HFF-Myc (cell line): ENCODE measurements around the gene GSC.

ENCODE experiments used
- DNase-seq: peaks from one replicate; pipeline ENCODE4 v3.0.0-alpha.2; 2011; ENCODE audit warnings: low read depth; ENCODE audit errors: extremely low read depth
- H3K4me3 ChIP-seq: replicated peaks from 2 replicates; pipeline ENCODE4 v1.5.1; 2011; ENCODE audit warnings: low read depth, mild to moderate bottlenecking, control low read depth, low read length
- CTCF ChIP-seq: IDR thresholded peaks from 2 replicates; pipeline ENCODE4 v1.5.1; 2012; ENCODE audit warnings: mild to moderate bottlenecking, low read depth, low read length, control low read depth; ENCODE audit errors: missing control alignments

The GSC gene

GRCh38 chr14:94771906-94772490 is 2.1 kb upstream of the GSC start:
- no peak for TF ChIP-seq CTCF
- DNase-seq = no peak
- H3K4me3 ChIP-seq = no peak overlapping the region

DNA sequence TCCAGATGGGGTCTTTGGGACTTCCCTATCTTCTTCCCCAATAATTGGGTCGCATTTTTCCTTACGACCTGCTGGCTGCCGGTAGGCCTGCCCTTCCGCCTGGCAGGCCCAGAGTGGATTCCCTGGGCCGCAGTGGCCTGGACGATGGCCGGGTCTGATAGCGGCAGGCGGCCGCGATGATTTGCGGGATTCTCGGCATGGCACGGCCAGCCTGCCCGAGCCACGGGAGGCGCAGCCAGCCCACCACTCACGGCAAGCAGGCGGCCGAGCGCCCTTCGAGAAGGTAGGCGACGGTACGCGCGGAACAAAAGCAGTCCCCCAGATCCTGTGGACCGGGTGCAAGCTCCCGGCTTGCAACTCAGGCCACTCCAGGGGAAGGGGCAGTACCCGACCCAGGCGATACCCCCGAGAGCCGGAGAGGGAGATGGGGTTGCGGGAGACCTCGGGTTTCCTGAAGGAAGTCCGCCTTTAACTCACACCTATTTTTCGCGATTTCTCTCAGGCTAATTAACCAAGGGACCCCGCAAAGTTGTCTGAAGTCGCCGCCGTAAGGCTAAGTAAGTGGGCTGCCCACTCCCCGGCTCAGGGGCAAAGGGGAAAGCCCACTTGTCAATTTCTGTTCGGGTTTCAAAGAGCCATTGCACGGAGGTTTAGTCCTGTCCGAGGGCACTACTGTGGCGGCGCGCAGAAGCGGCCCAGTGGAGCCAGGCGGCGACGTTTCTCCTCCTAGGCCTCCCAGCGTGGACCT is 1.4 kb upstream of the GSC start:
- DNase-seq = no peak
- TF ChIP-seq CTCF = no peak
- no peak overlapping the region for H3K4me3 ChIP-seq

DNA sequence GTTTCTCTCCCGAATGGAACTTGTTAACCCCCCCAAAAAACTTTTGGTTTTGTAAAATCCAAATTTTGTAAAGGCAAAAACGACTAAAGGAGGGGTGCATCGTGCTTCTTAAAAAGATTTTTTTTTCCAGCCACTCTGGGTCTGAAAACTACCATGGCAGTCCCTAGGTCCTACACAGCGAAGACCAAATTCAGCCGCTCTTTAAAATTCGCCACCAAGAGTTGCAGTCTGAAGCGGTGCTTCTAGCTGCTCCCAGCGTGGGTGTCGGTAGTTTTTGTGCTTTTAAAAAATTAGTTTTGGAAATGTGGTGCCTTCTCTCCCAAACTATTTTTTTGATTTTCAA is 873 bp upstream of the GSC start:
- DNase-seq = no peak
- TF ChIP-seq CTCF = no peak
- no peak overlapping the region for H3K4me3 ChIP-seq

DNA sequence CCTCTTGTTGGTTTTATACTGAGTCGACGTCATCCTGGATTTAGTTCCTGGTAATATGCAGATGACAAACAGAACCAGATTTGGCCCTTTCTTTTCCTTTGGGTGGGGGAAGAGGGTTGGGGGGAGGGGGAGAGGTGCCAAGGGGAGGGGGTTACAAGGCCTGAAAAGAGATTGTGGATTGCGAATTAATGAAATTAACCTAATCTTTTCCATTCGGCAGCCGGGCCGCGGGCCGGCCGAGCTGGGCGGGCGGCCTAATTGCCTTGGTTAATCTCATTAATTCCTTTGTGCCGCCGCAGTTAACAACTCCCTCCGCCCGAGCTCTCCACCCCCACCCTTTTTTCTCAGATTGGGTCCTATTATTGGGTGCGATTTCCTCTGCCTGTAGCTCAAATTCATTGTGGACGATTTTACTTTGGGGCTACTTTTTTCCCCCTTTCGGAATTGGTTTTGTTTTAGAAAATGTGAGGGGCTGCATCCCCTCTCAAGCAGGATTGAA is 387 bp upstream of the GSC start:
- H3K4me3 ChIP-seq = no peak overlapping the region
- no peak for DNase-seq
- TF ChIP-seq CTCF = no peak

- H3K4me3 ChIP-seq = no peak overlapping the region
- no peak for TF ChIP-seq CTCF
- DNase-seq = no peak
Observed at GRCh38 chr14:94768521-94769390, 1.2 kb downstream of the GSC start.

DNA sequence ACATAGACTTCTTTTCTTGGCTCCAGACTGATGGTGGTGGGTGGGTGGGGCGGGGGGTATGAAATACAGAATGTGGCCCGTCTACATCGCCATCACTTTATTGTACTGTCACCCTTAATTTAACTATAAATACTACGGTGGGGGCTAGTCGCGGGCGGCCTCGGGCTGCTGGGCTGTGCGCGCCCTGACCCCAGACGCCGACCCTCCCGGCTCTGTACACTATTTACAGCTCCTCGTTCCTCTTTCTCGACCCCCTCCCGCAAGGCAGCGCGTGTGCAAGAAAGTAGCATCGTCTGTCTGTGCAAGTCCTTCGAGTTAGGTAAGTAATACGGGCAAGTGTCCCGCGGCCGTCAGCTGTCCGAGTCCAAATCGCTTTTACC is 1.8 kb downstream of the GSC start:
- H3K4me3 ChIP-seq = no peak overlapping the region
- TF ChIP-seq CTCF = no peak
- DNase-seq = no peak
